Psoas muscle (tissue), 8 donors: ENCODE results near the gene MOCOS. TPM values are rescaled to one million over a fixed set of nuclear protein-coding genes. Genes with fewer than 3 reads are reported as not detected.

Experiments
- ATAC-seq, 4 donors: fragments of 200-7000 bp; cut with Tn5 transposase; one replicate each; pipeline ENCODE4 v1.9.1; 2020; ENCODE audit warnings: moderate library complexity in 3 of 4, mild to moderate bottlenecking in 2 of 4
- DNase-seq, 2 donors: peaks; one replicate each; pipeline ENCODE4 v3.0.0-alpha.2; 2020
- H3K27ac ChIP-seq: fragments of 200-600 bp; one replicate; pipeline ENCODE4 v1.8.0; 2022
- H3K27me3 ChIP-seq, 3 donors: fragments of 200-600 bp in 1 of 3; one replicate each; pipeline versions ENCODE4 v1.6.1 to v1.8.0; 2013 to 2022; ENCODE audit warnings: low read length in 2 of 3, mild to moderate bottlenecking in 2 of 3, moderate library complexity in 1 of 3; ENCODE audit not compliant: insufficient read depth in 3 of 3
- H3K36me3 ChIP-seq, 2 donors: fragments of 200-600 bp in 1 of 2; one replicate each; pipeline versions ENCODE4 v1.6.1 to v1.8.0; 2013 to 2022; ENCODE audit warnings: low read depth in 1 of 2, mild to moderate bottlenecking in 1 of 2, moderate library complexity in 1 of 2; ENCODE audit not compliant: insufficient read depth in 1 of 2
- H3K4me1 ChIP-seq: fragments of 200-600 bp; one replicate; pipeline ENCODE4 v1.8.0; 2022
- H3K4me3 ChIP-seq: fragments of 200-600 bp; one replicate; pipeline ENCODE4 v1.8.0; 2022; ENCODE audit warnings: mild to moderate bottlenecking
- H3K9me3 ChIP-seq: fragments of 200-600 bp; one replicate; pipeline ENCODE4 v1.8.0; 2022
- WGBS, 3 donors: extraction: QIAGEN DNeasy Blood & Tissue Kit; methylation state at CpG; one replicate each; pipeline versions ENCODE4 v1.1.6 to v1.1.7; 2013; 5-methylcytosine and 5-hydroxymethylcytosine counted together
- intact Hi-C, 2 donors: fragments of 100-400 bp; cut with DNase I; formaldehyde crosslinking; loops; one replicate each; pipeline versions ENCODE4 v1.11.0 to v1.14.2; 2022
- polyA plus RNA-seq, 3 donors: library from polyadenylated mRNA; stranded (reverse); fragments of 200-250 nt; gene quantifications; one replicate each; pipeline ENCODE4 v1.2.3, GENCODE V29; 2013
- total RNA-seq, 4 donors: library from RNA; stranded (reverse); fragmentation: NEBNext Ultra II Directional in 2 of 4; extraction: Animal tissue kit (Norgen Biotek cat#: 25700) in 2 of 4; gene quantifications; one replicate each; pipeline versions ENCODE4 v1.2.1 to v1.2.4, GENCODE V29; 2021 to 2023
- TF ChIP-seq, protein P1 (sequence below): fragments of 200-600 bp; IDR thresholded peaks from one replicate; pipeline ENCODE4 v1.8.0; 2022; ENCODE audit warnings: antibody characterized with exemption
- donor health status: healthy with polysubstance abuse.
- donor health status: DM: no; HTN: no; CAD: no; lungs with moderate emphysema.
- donor health status: Bipolar disorder and iron deficiency.
- donor health status: healthy.
- donor health status: DM: yes; HTN: yes; CAD: no.
- donor health status: DM: no; HTN: no; CAD: no.
- donor health status: DM: no; HTN: no; CAD: no.
- donor health status: DM: yes; HTN: yes; CAD: no.

Gene MOCOS
- total and polyA plus RNA-seq, 7 donors, result 0.30 to 4.8 (median 0.94) TPM

DNA sequence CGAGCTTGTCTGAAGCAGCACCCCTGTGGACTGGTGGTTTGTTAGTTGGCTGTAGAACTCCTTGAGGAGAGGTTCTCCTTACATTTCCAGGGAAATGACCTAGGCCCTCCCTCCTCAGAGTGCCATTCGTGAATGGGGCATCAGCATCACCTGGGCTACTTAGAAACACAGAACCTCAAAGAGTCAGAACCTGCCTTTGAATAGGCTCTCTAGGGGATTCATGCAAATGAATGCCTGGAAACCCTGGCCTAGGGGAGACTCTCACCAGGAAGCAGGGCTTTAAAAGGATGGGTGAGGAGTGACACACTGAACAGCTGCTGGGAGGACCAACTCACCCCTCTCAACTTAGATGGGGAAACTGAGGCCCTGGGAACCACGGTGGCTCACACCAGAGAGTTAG is 2.1 kb upstream of the MOCOS start:
- no peaks in the 10 kb centered on the region for H3K9me3 ChIP-seq
- TF ChIP-seq, protein P1, sequence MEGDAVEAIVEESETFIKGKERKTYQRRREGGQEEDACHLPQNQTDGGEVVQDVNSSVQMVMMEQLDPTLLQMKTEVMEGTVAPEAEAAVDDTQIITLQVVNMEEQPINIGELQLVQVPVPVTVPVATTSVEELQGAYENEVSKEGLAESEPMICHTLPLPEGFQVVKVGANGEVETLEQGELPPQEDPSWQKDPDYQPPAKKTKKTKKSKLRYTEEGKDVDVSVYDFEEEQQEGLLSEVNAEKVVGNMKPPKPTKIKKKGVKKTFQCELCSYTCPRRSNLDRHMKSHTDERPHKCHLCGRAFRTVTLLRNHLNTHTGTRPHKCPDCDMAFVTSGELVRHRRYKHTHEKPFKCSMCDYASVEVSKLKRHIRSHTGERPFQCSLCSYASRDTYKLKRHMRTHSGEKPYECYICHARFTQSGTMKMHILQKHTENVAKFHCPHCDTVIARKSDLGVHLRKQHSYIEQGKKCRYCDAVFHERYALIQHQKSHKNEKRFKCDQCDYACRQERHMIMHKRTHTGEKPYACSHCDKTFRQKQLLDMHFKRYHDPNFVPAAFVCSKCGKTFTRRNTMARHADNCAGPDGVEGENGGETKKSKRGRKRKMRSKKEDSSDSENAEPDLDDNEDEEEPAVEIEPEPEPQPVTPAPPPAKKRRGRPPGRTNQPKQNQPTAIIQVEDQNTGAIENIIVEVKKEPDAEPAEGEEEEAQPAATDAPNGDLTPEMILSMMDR, result no peak
- H3K27ac ChIP-seq, result no peak overlapping the region
- no peak overlapping the region for H3K4me3 ChIP-seq
- intact Hi-C loops, result loop anchor here in 1 of 2 donors (10.0 kb wide), 2 partner anchors 170 to 390 kb away; no protein-coding TSS in a partner anchor
- H3K4me1 ChIP-seq, result peaks cover 3% of the 10 kb centered on the region
- ATAC-seq (no peak), DNase-seq (no peak)
- peaks cover 0 to 9% (median 0%) of the 10 kb centered on the region in 3 donors for H3K27me3 ChIP-seq
- no peaks in the 10 kb centered on the region for H3K36me3 ChIP-seq
- WGBS, 3 donors, result 95 to 99% (median 97%) methylated on average over 3 of the region's 3 CpGs

DNA sequence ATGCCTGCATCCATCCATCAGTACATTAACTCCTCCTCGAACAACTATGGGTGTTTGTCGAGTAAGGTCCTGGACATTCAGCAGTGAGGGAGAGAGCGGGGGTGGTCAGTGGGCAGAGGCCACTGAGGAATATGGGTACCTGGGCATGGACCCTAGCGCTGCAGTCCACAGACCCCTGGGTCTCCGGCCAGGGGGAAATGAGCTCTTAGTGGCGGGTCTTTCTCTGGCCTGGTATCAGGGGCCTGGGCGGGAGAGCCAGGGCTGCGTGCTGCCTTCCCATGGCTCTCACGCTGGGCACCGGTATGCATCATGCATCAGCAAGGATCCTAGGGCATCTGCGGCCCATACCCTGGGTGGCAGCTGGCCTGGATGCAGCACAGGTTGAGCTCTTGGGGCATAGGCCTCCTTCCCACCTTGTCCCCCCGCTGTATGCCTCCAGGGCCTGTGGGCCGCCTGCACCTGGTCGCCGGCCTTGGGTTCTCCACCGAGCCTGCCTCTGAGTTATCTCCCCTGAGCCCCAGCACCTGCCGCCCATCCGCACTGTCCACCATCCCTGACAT is 1.3 kb upstream of the MOCOS start:
- intact Hi-C loops, result loop anchor here in 1 of 2 donors (10.0 kb wide), 2 partner anchors 171 to 389 kb away; no protein-coding TSS in a partner anchor
- DNase-seq, result no peak
- Histone ChIP-seq H3K4me3 (no peak overlapping the region), H3K27ac (no peak overlapping the region), H3K27me3 (peaks cover 0 to 9% (median 0%) of the 10 kb centered on the region in 3 donors), H3K36me3 (no peaks in the 10 kb centered on the region), H3K9me3 (no peaks in the 10 kb centered on the region), H3K4me1 (peaks cover 3% of the 10 kb centered on the region)
- no peak for ATAC-seq
- WGBS, 3 donors, result 80 to 82% (median 81%) methylated on average over 17 to 18 of the region's 18 CpGs
- TF ChIP-seq, protein P1, result no peak

DNA sequence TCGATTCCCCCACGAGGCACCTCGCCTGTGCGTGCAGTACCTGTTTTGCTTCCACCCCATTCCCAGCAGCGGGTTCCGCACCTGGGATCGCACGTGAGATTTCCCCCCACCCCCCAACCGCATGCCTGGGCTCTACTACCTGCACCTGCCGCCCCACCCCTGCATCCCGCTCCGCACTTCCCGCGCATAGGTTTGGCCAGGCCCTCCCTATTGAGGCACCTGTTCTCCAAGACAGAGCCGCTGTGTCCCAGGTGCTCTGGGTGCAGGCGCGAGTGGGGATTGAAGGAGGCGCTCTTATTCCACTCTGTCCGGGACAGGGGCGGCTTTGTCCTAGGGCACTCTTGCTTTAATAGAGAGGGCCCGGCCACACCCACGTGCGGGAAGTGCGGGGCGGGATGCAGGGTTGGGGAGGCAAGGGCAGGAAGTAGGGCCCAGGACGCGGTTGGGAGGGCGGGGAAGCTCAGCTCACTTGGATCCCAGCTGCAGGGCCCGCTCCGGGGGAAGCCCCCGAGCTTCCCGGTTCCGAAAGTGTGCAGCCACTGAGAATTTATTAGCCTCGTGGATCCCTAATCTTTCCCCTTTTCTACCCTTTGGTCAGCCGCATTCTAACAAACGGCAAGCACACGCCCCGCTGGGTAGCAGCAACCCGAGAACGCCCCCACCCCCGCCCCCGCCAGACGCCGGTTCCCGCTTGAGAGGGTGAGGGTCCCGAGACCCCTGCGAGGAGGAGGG is 670 bp upstream of the MOCOS start:
- 10 to 13% (median 12%) methylated on average over 38 to 47 of the region's 47 CpGs for WGBS, 3 donors
- Histone ChIP-seq H3K27me3 (peaks cover 0 to 9% (median 0%) of the 10 kb centered on the region in 3 donors), H3K27ac (no peak overlapping the region), H3K36me3 (no peaks in the 10 kb centered on the region), H3K9me3 (no peaks in the 10 kb centered on the region), H3K4me3 (peak overlapping the region; percentile 92), H3K4me1 (peaks cover 3% of the 10 kb centered on the region)
- TF ChIP-seq, protein P1, result no peak
- DNase-seq, result peak; percentile 39 to 66
- intact Hi-C loops, result loop anchor here in 1 of 2 donors (10.0 kb wide), 2 partner anchors 172 to 388 kb away; no protein-coding TSS in a partner anchor
- ATAC-seq, result peak in 2 of 4 donors; percentile 3 to 14

DNA sequence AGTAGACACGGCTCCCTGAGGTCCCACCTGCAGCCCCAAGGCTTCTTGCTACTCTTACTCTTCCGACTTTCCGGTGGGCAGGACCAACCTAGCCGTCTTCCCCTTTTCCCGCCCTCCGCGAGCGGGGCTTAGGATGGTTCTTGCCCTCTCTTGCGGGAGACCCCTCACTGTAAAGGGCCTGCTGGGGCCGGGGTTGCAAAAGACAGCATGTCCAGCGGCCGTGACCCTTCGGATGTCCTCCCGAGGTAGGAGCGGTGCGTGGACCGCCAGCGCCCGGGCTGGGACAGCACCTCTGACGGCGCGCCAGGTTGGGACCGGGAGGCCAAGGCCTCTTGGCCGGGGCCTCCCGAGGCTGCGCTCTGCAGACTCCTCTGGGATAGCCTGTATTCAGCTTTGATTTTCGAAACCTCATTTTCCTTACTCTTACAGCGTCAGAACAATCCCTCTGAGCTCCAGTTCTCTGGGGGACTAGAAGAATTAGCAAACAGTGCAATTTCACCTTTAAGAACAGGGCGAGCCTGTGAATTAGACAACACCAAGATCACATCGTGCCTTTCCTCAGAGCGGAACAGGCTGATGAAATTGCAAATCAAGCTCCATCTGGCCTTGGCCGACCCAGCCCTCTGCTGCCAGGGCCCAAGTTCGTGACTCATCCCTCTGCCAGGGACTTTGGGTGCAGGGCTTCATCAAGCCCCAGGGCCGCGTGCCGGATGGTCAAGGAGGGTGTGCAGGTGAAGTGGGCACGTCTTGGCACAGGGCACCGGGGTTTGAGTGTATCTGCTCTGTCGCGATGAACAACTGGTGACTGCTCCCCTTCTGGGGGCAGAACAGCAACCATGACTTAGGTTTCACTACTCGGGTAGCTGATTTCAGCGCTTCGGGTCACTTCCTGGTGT is 777 bp downstream of the MOCOS start:
- H3K9me3 ChIP-seq, result no peaks in the 10 kb centered on the region
- 12 to 19% (median 16%) methylated on average over 41 to 43 of the region's 43 CpGs for WGBS, 3 donors
- intact Hi-C loops, result loop anchor here in 1 of 2 donors (10.0 kb wide), 2 partner anchors 173 to 387 kb away; no protein-coding TSS in a partner anchor
- TF ChIP-seq, protein P1, result no peak
- peak overlapping the region; percentile 92 for H3K4me3 ChIP-seq
- peak overlapping the region; percentile 36 for H3K27ac ChIP-seq
- H3K27me3 ChIP-seq, result peaks cover 0 to 9% (median 0%) of the 10 kb centered on the region in 3 donors
- peak; percentile 61 to 94 (median 88) for ATAC-seq
- peak; percentile 58 to 90 for DNase-seq
- peaks cover 3% of the 10 kb centered on the region for H3K4me1 ChIP-seq
- no peaks in the 10 kb centered on the region for H3K36me3 ChIP-seq
